GM12865 (cell line): ENCODE results near the gene LAMA5.

Source experiments
- DNase-seq: peaks from one replicate; pipeline ENCODE4 v3.0.0; 2010; ENCODE audit warnings: low read depth
- H3K4me3 ChIP-seq: 2 replicates; pipeline ENCODE4 v1.5.1; 2011; ENCODE audit warnings: mild to moderate bottlenecking, low read depth, low read length, control low read depth
- CTCF ChIP-seq: IDR thresholded peaks from 2 replicates; pipeline ENCODE4 v1.5.1; 2011; ENCODE audit warnings: low read length, control low read depth, low read depth, inconsistent platforms; ENCODE audit not compliant: insufficient read depth; ENCODE audit errors: missing control alignments

LAMA5 gene

DNA sequence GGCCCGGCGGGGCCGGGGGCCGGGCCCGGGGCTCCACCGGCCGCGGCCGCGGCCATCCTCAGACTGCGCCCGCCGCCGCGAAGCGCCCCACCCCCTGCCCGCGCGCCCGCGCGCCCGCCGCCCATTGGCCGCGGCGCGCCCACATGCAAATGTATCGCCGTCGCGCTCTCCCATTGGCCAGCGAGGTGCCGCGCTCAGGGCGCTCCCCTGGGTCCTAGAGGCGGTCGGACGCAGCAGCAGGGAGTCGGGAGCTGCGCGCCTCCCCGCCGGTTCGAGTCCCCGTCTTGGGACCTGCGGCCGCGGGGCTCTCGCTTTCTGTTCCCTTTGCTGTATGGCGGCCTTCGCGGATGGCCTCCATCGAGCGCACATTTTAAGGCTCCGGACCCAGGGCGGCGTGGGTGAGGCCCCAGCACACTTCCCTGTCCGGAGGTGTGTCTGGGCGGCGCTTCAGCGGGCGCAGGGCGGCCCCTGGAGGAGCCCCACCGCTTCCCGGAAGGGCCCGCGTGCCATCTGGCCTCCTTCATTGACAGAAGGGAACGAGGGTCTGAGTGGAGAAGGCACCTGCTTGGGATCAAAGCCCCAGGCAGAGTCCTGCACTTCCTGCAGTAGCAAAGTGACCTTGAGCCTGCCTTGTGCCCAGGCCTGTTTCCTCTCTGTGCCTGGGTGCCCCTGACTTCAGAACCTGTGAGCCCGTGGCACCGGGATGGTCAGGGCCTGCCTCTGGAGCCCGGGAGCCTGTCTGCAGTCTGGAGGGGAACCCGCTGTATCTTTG lies 40.3 kb upstream of the LAMA5 start, which contains the start of gene CABLES2:
Gene CABLES2, minus strand, starts transcription at position 65 of the 772 bp plus-strand sequence. Its CDS starts 9 bp downstream, at position 56.
- peak; percentile 96 for DNase-seq
- H3K4me3 ChIP-seq = peak within 1 kb of the TSS; percentile 89
- TF ChIP-seq CTCF = peak; percentile 4

DNA sequence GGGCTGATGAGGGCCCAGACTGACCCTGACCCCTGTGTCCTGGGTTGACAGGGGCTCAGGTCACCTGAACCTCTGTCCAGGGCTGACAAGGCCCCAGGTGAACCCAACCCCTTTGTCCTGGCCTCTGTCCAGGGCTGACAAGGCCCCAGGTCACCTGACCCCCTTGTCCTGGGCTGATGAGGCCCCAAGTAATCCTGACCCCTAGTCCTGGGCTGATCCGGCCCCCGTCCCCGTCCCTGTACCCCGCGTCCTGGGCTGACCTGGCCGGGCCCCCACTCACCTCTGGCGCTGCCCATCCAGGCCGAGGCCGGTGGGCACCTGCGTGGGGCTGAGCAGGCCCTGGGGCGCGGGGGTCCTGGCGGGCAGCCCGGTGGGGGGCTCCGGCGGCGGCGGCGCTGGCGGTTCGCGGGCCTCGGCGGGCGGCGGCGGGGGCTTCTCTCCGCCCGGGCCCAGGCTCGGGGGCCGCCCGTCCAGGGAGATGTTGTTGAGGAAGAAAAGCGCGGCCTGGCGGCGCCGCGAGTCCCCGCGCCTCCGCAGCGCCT lies 39.6 kb upstream of the LAMA5 start:
- no peak for TF ChIP-seq CTCF
- no peak for DNase-seq
- H3K4me3 ChIP-seq = peak overlapping the region; percentile 89

- H3K4me3 ChIP-seq = peak overlapping the region; percentile 89
- DNase-seq = no peak
- no peak for TF ChIP-seq CTCF
These were observed 38.9 kb upstream of the LAMA5 start for GRCh38 chr20:62405981-62406513.

- H3K4me3 ChIP-seq = no peak overlapping the region
- TF ChIP-seq CTCF = peak; percentile 5
- DNase-seq = no peak
These were observed 38.2 kb upstream of the LAMA5 start for GRCh38 chr20:62405108-62405980.

DNA sequence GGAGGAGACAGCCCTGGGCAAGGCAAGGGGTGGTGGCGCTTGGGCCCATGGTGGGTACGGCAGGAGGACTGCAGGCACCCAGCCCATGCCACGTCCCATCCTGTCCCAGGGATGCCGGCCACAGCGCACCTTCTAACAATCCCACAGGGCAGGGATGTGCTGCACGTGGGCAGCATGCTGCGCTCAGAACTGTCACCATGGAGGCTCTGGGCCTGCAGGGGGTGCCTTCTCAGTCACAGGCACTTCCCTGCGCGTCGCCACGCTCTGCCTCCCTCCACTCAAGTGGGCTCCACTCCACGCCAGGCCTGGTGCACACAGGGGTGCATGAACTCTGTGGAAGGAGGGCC lies 37.6 kb upstream of the LAMA5 start:
- TF ChIP-seq CTCF = no peak
- H3K4me3 ChIP-seq = no peak overlapping the region

GRCh38 chr20:62404112-62404665 lies 37.1 kb upstream of the LAMA5 start:
- DNase-seq = no peak
- H3K4me3 ChIP-seq = no peak overlapping the region
- no peak for TF ChIP-seq CTCF

More for the DNA sequence above, 37.6 kb upstream of the LAMA5 start:
- no peak for DNase-seq
